ENCODE data around the gene TM6SF1.
A peak's percentile ranks its signal among the peaks of the same experiment; 100 is the strongest.
"Not testable (repeated sequence)": the region's sequence is repeated elsewhere in the genome, so short reads cannot be mapped to it uniquely, and the experiment has no call there.

TM6SF1 gene

DNA sequence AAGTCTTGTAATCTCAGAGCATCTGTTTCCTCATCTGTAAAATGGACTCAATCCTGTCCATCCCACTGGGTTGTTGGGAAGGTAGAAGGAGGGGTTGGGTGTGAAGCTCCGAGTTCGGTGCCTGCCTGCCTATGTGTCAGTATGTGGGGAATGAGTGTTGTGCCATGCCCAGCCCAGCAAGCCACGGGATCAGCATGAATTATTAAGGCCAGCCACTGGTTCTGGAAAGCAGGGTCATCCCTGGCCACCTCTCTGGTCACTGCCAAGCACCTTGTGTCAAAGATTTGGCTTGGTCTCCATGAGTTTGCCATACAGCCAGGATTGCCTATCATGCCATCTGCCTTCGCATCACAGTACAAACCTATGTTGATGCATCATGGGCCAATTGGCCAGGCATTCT is 11.5 kb downstream of the TM6SF1 start:
- no peak for DNase-seq

DNA sequence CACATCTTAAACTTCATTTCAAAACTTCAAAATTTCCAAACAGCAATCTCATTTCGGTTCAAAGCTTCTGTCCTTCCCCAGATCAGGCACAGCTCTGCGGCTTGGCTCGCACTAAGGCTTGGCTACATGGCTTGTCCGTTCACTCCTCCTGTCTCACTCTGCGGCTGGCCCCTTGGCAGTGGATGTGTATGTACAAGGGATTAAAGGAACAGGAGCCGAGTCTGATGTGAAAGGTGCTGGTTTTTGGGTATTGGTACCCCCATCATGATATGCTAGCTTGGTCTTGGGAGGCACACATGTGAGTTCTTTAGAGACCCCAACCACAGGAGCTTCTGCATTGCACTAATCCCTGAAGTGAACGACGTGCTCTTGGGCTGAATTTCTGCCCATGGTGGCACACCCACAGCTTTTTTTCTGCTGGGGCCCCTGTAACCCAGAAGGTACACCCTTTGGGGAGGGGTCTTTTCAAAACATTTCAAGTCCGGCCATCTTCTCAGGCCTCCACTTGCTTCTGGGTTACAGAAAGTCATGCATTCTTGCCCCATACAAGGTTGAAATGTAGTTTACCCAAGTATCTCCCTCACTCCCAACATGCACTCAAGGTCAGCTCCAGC is 12.6 kb downstream of the TM6SF1 start:
- DNase-seq: no peak

DNA sequence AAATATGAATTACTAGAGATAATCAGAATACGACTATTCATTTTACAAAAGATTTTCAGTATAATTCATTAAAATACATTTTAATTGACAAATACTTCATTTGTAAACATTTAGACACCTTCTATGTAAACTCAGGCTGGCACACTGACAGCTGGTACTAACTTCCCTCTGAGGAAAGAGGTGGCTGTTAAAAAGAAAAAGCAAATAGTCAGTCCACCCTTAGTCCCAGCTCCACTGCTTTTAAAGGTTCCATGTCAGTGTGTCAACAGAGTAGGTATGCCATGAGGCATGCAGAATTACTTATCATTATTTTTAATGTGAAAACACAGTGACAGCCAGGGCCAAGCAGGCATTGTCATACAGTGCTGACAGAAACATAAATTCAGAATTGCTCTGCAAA is 16.1 kb downstream of the TM6SF1 start:
- no peak for DNase-seq

DNA sequence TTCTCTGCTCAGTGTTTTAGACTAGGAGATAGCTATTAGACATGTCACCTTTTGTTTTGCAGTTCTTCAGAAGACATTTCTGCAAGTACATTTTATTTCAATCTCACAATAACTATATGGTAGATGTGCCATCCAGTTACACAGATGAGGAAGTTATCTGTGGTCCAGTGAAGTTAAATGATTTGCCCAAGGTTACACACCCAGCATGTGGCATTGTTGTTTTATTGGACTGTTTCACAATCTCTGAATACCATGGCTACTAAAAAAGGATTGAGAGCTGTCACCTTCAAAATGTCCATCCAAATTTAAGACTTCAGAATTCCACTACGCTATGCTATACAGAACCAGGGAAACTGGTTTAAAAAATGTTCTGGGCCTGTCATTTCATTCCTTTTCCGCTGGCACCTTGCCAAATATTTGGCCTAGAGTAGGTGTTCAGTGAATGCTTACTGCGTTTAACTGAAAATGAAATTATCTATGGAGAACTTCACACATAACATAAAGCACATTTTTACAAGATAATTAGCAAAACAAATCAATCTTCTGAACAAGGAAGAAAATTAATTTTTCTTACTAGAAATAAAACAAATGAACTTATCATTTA is 20.2 kb downstream of the TM6SF1 start:
- DNase-seq: no peak

DNA sequence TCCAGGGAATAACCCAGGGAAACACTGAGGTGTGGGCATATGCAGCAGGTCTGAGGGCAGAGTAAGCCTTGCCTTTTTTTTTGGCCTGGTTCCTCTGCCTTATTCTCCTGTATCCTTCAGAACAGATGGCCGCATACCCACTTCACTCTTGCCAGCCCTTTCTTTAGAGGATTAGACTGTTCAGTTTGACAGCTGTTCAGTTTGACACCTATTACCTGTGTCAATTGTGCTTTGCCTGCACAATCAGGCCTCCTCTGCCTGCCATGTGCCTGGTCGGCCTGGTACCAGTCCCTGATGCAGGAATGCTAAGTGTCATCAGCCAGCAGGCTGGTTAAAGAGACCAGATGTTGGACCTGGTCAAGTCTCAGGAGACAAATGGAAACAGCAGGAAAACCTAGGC is 22.3 kb downstream of the TM6SF1 start:
- peak; percentile 94 for DNase-seq

DNA sequence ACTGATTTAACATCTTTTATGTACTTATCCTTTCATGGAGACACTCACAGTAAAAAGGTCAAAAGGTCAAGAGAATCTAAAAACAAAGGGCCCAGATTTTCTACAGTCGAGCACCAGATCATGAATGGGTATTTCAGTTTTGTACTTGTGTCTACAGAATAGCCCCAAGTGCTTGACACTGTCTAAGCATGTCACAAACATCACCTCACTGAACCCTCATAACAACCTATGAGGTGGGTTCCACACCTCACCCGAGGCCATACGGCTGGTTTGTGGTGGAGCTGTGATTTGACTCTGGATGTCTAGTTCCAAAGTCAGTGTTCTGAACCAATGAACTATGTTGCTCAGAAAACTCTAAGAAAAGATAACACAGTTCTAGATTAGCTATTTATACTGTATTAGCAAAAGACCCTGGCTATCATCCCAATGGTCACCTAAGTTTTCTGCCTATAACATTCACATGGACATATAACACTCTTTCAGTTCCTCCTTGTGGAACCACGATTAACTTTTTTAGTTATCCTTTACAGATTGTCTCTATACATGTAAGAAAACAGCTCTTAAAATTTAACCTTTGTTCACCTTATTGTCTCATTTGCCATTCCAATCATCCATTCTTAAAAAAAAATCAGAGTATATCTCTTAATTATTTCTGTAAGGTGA is 25.5 kb downstream of the TM6SF1 start:
- no peak for DNase-seq

DNA sequence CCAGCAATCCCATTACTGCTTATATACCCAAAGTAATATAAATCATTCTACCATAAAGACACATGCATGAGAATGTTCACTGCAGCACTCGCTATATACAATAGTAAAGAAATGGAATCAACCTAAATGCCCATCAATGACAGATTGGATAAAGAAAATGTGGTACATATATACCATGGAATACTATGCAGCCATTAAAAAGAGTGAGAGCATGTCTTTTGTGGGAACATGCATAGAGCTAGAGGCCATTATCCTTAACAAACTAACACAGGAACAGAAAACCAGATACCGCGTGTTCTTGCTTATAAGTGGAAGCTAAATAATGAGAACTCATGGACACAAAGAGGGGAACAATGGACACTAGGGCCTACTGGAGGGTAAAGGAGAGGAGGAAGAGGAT is 34.7 kb downstream of the TM6SF1 start:
- not testable (repeated sequence) for DNase-seq

DNA sequence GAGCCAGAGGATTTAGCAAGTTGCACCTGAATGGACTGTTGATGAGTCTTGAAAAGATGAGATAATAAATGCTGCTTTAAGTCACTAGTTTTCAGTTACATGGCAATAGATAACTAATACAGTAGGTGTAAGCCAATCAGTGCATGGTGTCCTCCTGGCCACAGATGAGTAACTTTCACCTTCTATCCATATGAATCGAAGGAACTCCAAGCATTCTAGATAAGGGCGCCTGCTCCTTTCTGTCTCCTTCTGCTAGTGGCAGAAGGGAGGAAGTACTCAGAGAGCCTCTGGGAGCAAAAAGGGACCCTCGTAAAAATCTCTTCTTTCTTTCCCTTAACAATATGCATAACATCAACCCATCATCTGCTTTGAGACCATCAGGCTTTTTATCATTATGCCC is 37.3 kb downstream of the TM6SF1 start:
- DNase-seq: no peak

DNA sequence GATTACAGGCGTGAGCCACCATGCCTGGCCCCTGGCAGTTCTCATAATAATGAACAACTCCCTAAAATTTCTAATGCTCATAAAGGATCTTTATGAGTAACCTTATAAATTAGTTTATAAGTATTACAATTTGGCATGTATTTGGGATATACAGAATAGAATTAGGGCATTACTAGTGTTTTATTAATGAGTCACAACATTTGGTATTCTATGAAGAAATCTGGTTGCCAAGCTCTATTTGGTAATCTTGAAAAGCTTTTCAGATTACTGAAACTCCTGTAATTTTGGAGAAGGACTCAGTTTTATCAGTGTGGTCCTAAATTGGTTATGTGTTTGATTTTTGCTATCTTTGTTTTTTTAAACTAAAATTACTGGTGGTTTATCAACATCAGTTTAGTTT is 45.8 kb downstream of the TM6SF1 start:
- DNase-seq: no peak

DNA sequence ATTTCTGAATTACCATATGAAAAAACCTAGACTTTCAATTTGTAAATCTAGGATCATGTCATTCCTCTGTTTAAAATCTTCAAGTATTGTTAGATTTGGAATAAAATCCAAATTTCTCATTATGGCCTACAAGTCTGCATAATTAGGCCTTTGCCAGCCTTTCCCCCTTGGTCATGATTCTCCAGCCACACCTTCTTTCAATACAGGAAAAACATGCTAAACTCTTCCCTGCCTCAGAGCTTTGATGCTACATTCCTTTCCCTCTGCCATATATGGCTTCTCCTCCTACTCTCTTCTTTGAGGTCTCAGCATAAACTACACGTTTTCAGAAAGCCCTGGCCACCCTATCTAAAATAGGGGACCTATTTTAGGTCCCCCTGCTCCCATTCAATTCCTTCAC is 48.5 kb downstream of the TM6SF1 start:
- no peak for DNase-seq

DNA sequence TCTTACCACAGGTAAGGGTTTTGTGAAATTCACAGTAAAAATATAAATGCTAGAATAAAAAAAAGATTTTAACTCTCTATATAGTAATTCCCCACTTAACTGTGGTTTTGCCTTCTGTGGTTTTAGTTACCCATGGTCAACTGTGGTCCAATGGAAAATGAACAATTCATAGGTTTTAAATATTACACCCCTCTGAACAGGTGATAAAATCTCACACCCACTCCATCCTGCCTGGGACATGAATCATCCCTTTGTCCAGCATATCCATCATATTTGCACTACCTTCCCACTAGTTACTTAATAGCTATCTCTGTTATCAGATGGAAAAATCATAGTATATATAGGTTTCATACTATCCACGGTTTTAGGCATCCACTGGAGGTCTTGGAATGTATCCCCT is 50.9 kb downstream of the TM6SF1 start:
- DNase-seq: no peak

DNA sequence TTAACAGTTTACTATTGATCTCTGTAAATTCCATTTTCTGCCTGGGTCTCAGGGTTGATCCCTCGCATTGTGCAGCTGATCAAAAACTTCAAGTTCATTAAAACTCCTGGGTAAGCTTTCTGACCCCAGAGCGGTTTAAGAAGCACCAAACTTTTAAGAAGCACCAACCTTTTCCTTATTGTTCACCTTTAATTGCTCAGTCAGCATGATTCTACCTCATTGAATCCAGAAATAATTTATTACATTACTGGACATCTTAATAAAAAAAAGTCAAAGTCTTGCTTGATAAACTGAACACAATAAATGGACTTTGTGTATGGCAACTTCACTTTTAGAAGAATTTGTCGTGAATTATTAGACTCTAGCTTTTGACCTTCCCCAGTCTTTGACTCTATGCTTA is 53.3 kb downstream of the TM6SF1 start:
- DNase-seq: no peak

DNA sequence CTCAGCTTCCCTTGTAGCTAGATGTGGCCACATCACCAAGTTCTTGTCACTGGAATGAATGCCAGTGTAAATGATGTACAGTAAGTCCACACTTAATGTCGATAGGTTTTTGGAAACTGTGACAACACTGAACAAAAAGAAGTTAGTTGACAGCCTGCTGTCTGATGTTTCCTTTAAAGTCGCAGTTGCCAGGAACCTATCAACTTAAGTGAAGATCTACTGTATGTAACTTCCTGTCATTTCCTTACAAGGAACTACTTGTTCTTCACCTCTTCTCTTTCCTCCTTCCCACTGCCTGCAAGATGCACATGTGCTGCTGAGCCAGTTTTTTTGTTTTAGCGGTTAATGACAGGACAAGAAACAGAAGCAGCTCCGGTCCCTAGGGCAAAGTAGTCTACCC is 55.6 kb downstream of the TM6SF1 start:
- no peak for DNase-seq

DNA sequence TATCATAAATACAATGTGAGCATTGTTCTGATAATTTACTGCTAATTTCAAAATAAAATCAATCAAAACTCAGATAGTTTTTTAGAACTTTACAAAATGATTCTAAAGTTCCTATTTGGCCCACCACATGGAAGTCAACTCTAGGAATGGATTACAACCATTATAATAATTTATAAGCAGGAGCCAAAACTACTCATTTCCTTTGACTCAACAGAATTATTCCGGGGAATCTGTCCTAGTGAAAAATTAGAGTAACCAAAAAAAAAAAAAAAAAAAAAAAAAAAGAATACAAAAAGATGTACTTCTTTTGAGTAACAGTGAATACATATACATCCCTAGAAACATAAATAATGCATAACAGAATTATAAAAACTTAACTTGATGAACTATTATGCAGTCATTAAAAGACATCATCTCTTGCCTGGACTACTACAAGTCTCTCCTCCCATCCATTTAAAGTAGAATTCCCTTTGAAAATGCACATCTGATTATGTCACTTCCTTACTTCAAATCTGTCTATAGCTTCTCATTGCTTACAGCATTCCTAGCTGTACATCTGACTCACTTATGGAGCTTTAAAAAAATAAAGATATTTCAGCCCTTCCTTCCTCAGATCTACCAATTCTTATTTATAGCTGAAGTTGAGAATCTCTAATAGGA is 56.8 kb downstream of the TM6SF1 start:
- no peak for DNase-seq

DNA sequence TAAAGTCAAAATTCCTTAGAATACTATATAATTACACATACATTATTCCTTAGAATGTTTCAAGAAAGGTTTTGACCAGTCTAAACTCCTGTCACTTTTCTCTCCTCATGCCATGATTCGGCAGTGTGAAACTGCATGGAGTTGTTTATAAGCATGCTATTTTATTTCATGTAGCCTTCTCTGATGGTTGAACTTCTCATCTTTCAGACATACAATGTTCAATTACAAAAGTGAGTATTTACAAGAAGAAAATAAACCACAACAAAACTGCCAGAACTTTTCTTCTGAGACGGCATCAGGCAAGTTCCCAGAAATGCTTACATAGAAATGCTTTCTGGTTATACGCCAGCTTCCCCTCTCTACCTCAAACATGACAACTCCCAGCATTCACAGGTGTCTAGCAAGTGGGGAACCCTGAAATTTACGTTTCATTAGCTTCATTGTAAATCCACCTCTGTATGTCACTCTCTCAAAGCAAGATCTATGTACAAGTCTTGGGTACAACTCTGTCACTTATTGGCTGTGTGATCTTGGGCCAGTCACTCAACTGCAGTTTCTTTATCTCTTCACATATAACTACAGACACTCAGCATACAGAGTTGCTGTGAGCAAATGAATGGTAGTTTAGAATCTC is 57.4 kb downstream of the TM6SF1 start:
- no peak for DNase-seq

DNA sequence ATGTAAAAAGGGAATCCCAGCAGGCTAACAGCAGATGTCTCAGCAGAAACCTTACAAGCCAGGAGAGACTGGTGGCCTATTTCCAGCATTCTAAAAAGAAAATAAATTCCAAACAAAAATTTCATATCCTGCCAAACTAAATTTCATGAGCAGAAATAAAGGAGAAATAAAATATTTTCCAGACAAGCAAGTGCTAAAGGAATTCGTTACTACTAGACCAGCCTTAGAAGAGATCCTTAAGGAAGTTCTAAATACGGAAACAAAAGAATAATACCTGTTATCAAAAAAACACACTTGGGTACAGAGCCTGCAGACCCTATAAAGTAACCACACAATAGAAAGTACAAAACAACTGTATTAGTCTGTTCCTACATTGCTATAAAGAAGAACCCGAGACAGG is 58.8 kb downstream of the TM6SF1 start:
- DNase-seq: no peak

DNA sequence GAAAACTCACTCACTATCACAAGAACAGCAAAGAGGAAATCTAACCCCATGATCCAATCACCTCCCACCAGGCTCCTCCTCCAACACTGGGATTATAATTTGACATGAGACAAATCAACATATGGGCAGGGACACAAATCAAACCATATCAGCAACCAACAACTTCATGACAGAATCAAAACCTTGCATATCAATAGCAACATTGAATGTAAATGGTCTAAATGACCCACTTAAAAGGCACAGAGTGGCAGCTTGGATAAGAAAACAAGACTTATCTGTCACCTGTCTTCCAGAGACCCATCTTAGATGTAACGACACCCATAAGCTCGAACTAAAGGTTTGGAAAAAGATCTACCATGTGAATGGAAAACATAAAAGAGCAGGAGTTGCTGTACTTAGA is 59.4 kb downstream of the TM6SF1 start:
- DNase-seq: no peak

DNA sequence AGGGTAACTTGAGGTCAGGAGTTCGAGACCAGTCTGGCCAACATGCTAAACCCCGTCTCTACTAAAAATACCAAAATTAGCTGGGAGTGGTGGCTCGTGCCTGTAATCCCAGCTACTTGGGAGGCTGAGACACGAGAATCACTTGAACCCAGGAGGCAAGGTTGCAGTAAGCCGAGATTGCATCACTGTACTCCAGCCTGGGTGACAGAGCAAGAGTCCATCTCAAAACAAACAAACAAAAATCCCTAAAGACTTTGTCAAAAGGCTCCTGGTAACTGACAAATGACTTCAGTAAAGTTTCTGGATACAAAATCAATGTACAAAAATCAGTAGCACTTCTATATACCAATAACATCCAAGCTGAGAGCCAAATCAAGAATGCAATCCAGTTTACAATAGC is 62.1 kb downstream of the TM6SF1 start:
- not testable (repeated sequence) for DNase-seq

DNA sequence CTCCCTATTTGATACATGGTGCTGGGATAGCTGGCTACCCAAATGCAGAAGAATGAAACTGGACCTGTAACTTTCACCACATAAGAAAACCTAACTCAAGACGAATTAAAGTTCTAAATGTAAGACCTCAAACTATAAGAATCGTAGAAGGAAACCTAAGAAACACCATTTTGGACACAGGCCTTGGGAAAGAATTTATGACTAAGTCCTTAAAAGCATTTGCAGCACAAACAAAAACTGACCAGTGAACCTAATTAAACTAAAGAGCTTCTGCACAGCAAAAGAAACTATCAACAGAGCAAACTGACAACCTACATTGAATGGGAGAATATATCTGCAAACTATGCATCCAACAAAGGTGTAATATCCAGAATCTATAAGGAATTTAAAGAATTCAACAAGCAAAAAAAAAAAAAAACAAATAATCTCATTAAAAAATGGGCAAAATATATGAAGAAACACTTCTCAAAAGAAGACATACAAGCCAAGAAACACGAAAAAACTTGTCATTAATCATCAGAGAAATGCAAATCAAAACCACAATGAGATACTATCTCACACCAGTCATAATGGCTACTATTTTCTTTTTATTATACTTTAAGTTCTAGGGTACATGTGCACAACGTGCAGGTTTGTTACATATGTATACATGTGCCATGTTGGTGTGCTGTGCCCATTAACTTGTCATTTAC is 63.2 kb downstream of the TM6SF1 start:
- no peak for DNase-seq

DNA sequence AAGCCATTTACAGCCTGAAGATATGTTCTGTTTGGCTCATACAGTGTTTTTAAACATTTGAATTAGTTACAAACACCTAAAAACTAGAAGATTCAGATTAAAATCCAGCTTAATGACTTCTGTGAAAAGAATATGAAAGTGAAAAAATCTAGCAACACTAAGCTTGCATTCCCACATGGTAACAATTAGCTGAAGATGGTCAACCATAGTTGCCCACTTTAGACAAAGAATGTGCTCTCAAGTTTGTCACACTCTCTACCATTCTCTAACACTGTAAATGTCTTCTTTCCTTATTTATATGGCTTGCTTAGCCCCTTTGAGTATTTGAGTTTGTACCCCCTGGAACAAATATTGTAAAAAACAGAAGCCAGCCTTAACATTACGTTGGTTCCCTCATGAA is 67.4 kb downstream of the TM6SF1 start:
- no peak for DNase-seq

DNA sequence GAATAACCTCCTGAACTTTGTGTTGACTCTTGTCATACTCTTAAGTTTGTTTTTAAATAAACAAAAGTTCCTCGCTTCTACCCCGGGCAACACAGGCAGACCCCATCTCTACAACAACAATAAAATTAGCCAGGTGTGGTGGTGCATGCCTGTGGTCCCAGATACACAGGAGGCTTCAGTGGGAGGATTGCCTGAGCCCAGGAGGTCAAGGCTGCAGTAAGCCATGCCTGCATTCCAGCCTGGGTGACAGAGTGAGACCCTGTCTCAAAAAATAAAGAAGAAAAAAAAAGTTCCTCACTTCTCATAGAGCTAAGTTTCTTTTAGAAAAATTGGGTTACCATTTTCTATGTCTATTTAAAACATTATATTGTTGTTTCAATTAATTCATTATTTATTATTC is 70.9 kb downstream of the TM6SF1 start:
- DNase-seq: peak; percentile 44

DNA sequence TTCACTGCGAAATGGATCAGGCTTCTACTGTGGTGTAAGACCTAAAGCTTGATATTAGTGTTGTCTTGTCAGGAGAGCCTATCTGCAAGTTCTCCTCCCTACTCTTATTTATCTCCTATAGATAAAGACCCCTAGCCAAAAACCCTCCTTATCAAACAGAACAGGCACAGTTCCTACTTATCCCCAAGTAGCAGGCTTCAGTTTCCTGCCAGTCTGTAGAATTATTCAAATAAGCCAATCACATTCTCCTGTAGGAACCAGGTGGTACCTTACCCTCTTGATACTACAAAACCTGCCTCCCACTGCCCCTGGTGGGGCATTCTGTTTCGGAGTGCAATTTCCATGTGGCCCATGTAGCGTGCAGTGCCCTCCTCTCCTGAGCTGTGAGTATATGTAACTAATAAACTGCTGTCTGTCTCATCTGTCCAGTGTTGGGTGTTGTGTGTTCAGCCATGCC is 71.5 kb downstream of the TM6SF1 start:
- peak; percentile 92 for DNase-seq

DNA sequence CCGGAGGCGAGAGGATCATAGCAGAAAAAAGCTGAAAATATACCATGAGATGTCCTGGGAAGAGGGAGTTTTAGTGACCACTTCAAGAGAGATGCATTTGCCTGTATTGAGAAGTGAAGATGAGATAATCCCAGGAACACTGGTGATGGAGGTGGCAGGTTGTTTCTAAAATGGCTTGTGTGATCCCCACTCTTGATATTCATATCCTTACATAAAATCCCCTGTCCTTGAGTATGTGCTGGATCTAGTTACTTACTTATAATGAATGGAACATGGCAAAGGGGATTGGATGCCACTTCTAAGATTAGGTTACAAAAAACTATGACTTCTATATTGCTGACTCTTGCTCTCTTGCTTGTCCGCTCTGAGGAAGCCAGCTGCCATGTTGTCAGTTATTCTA is 78.1 kb downstream of the TM6SF1 start:
- DNase-seq: no peak

Data from NCI-H82 (cell line).